CD4-positive, alpha-beta T cell treated with Interleukin-4 for 4 hours (primary cell): ENCODE data around the gene ZNF136.
A peak's percentile ranks its signal among the peaks of the same experiment; 100 is the strongest.

ENCODE experiments used
- DNase-seq: peaks from one replicate; pipeline ENCODE4 v3.0.0-alpha.2; 2020

Gene ZNF136

GRCh38 chr19:12162882-12163806 lies at the start of gene ZNF136:
TSS of gene ZNF136 (plus strand) at chr19:12163096. CDS start at chr19:12163204, 108 bp downstream.
- peak; percentile 93 for DNase-seq

- no peak for DNase-seq
Measured at GRCh38 chr19:12113121-12113520, 49.8 kb upstream of the ZNF136 start.

- DNase-seq = no peak
Measured at GRCh38 chr19:12117201-12117970, 45.5 kb upstream of the ZNF136 start.

GRCh38 chr19:12126707-12127106 lies 36.2 kb upstream of the ZNF136 start:
- peak; percentile 24 for DNase-seq

DNA sequence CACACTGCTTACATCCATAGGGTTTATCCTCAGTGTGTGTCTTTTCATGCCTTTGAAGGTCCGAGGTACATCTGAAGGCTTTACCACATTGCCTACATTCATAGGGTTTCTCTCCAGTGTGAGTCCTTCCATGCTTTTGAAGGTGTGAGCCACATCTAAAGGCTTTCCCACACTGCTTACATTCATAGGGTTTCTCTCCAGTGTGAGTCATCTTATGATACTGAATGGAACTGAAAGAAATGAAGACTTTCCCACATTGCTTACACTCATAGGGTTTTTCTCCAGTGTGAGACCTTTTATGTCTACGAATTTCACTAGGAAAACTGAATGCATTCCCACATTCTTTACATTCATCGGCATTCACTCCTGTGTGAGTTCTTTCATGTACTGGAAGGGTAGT lies 29.8 kb upstream of the ZNF136 start:
- DNase-seq = no peak

- peak; percentile 50 for DNase-seq
Measured at GRCh38 chr19:12137221-12137940, 25.5 kb upstream of the ZNF136 start.

DNA sequence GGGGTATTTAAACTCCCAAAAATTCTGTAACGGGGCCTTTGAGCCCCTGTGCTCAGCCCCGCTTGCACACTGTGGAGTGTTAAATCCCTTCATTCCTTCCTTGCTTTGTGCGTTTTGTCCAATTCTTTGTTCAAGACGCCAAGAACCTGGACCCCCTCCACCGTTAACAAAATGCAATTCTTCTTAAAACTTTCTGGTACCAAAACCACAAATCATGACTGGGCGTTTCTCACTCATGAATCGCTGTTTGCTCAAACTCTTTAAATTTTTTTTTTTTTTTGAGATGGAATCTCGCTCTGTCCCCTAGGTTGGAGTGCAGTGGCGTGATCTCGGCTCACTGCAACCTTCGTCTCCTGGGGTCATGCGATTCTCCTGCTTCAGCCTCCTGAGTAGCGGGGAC lies 23.6 kb upstream of the ZNF136 start:
- no peak for DNase-seq

DNA sequence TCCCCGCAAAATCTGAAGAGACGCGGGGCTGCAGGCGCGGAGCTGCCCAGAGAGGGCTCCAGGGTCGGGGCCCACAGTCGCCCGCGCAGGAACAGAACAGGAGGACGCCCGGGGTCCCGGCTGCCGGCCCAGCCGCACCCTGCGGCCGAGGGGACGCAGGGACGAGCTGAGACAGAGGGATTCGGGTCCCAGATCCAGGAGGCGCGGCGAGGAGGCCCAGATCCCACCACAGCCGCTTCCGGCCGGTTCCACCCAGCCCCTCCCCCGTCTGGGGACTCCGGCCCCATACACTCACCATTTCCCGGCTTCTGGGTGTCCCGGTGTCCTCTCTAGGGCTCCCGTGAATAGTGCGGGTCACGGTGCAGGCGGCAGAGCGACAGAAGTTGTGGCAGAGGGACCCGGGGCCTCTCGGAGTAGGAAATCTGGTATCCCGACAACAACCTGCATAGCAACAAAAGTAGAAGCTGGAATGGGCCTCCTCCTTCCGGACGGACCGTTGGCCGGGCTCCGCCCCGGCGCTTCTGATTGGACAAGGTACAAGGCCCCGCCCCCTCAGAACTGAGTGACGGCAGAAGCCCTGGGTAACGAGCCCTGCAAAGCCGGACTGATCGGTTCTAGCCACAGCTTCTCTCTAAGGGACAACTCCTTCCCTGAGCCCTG lies 22.9 kb upstream of the ZNF136 start, which contains the start of gene ZNF20:
Gene ZNF20 (minus strand): TSS at position 466 of the 660 bp plus-strand sequence. CDS start 168 bp downstream, at position 298.
- peak; percentile 87 for DNase-seq

DNA sequence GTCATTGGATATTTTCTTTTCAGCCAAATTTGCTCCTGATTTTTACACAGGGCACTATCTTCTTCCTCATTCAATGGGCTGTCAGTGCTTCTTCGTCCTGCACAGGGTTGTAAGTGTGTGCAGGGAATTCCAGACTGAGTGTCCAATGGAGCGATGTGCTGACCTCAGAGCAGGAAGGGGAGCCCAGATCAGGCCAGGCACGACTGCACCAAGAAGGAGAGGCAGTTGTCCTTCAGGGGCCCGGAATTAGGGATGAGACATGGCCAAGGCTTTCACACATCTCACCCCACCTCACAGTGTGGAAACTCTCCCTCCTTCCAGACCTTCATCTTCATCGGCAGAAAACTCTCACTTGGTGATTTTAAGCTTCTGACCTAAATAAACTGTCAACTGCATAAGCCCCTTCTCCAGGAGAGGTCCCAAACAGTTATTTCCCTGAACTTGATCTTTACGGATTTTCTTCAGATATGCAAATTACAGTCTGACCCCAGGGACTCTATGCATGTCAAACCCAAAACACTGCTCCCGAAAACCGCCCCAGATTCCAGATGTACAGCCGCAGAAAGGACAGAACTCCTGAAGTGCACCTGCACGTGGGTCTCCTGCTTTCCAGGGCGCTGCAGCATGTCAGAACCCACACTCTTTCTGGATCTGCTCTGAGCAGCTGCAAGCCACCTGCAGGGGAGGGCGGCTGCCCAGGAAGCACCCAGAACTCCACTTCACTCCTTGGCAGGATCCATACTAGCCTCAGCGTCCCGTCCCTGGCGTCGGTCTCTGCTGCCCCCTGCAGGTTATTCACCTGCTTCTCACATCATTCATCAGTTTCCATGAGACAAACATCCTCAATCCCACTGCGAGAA lies 22.1 kb upstream of the ZNF136 start:
- DNase-seq = peak; percentile 81

DNA sequence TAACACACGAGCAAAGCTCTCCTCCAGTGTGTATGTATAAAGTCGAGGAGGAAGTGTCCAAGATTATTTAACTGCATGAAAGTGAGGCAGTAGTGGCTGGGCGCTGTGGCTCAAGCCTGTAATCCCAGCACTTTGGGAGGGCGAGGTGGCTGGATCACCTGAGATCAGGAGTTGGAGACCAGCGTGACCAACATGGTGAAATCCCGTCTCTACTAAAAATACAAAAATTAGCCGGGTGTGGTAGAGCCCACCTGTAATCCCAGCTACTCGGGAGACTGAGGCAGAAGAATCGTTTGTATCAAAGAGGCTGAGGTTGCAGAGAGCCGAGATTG lies 21.5 kb upstream of the ZNF136 start:
- DNase-seq = no peak

DNA sequence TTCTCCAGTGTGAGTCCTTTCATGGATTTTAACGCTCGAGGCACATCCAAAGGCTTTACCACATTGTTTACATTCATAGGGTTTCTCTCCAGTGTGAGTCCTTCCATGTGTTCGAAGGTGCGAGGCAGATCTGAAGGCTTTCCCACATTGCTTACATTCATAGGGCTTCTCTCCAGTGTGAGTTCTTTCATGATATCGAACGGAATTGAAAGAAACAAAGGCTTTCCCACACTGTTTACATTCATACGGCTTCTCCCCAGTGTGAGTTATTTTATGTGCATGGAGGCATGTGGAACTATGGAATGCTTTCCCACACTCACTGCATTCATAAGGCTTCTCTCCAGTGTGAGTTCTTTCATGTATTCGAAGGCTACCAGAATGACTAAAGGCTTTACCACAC lies 17.5 kb upstream of the ZNF136 start:
- DNase-seq = no peak

DNA sequence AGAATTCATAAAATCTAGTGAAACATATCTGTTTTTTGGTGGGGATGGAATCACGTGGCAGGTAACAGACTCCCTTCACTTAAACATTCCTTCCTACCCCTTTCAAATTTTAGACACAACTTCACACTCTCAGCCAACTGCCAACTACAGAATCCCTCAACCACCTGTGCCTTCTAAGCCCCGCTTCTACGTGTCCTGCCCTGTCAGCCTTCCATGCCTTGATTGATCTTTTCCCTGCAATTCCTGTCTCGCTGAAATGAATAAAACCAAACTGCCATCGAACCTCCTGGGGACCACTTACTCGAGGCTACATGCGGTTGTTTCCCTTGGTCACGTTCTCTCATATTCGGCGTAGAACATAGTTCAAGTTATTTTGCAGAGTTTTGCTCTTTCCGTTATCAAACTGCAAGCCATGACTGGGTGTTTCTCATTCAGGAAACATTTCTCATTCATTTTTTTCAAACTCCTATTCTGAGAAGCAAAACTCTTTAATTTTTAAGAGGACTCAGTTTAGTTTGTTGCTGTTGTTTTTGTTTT lies 7.5 kb upstream of the ZNF136 start:
- DNase-seq = no peak

DNA sequence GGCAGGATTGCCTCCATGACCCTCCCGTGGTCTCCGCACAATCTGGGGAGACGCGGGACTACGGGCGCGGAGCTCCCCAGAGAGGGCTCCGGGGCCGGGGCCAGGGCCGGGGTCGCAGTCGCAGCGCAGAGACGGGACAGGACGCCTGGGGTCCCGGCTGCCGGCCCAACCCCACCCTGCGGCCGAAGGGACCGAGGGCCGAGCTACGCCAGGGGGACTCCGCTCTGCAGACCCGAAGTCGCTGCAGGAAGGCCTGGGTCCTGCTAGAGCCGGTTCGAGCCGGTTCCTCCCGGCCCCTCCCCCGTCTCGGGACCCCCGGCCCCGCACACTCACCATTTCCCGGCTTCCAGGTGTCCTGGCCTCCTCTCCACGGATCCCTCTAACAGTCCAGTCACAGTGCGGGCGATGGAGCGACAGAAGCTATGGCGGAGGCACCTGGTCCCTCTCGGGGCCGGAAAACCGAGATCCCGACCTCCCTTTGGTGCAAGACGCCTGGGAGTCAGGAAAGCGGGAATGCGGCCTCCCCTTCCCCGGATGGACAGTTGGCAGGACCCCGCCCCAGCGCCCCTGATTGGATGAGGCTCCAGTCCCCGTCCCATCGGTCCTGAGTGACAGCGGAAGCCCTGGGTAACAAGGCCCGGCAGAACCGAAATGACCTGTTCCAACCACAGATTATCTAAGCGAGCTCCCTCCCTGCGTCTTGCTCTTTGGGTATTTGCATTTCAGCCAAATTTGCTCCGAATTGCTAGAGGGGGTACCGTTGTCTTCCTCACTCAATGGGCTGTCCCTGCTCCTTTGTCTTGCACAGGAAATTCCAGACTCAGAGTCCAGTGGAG lies 6.5 kb upstream of the ZNF136 start, which contains the start of gene ZNF625:
Gene ZNF625 (minus strand): TSS at position 512 of the 836 bp plus-strand sequence. CDS start 176 bp downstream, at position 336.
- peak; percentile 13 for DNase-seq

DNA sequence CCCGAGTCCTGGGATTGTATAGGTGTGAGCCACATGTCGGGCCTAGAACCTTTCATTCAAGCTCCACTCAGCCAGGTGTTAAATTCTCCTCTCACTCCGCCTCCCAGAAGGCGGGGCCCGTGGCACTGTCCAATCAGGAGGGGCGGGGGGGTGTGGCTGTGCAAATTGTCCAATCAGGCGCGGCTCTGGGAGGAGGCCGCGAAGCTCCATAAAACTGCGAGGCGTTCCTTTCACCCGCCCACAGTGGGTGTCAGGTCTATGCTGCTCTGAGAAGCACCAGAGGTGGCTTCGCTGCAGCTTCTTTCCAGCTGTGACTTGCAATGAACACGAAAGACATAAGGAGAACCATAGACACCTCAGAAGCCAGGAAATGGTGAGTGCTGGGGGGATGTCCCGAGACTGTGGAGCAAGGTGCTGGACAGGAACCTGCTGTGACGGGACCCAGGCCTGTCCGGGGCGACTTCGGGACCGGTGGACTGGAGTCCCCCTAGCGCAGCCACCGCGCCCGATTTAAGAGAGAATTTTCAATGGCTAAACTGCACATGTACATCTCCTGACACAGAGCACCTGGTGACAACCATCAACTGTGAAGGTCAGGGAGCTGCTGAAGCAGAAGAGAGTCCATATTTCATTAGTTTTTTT lies 3.0 kb upstream of the ZNF136 start:
- DNase-seq = no peak

- DNase-seq = no peak
Measured at GRCh38 chr19:12162513-12162881, 399 bp upstream of the ZNF136 start.

- DNase-seq = no peak
Measured at GRCh38 chr19:12163826-12164225, 930 bp downstream of the ZNF136 start.

DNA sequence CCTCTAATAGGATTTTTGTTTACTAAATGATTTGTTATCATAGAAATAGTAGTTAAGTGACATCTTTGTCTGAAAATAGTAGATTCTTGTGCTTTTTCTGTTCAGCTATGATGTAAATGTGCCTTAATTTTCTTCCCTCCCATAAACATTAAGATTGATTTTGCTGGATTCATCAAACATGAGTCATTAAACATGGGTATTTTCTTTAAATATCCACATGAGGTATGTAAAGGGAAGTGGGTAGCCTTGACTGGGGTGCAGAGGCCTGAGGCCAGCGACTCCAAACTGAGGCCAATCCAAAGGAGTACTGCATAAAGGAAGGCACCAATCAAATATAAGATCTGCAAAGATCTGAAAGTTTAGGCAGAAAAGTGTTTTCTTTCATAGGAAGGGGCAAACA lies 3.7 kb downstream of the ZNF136 start:
- DNase-seq = no peak

DNA sequence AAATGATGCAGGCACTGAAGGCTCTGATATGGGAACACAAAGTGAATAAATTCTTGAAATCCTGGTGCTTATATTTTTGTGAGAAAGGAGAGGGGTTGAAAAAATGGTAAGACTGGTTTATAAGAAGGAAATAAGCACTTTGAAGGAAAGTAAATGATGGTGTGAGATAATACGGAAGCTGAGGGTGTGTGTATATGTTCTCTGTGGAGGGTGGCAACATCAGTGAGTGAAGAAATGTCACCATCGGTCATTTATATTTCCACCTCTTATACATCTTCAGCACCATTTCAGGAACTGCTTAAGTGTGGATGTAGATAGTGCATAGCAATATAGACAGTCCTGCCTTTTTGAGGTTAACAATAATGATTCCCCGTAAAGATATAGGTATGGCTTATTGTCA lies 17.5 kb downstream of the ZNF136 start:
- DNase-seq = no peak

- DNase-seq = no peak
Measured at GRCh38 chr19:12187625-12188024, 24.7 kb downstream of the ZNF136 start.
